GM19043 (cell line): ENCODE data around the gene CHP2.
"Not testable (repeated sequence)": the region's sequence is repeated elsewhere in the genome, so short reads cannot be mapped to it uniquely, and the experiment has no call there.

Experiments used
- ATAC-seq: cut with Tn5 transposase; IDR thresholded peaks from one replicate; pipeline ENCODE4 v1.9.1; 2021; ENCODE audit warnings: low read depth; ENCODE audit not compliant: unreplicated experiment

Gene CHP2

GRCh38 chr16:23742766-23743165 is 12.1 kb upstream of the CHP2 start:
- ATAC-seq: no peak

GRCh38 chr16:23745263-23745662 is 9.6 kb upstream of the CHP2 start:
- ATAC-seq: no peak

GRCh38 chr16:23748630-23749029 is 6.2 kb upstream of the CHP2 start:
- ATAC-seq: no peak

GRCh38 chr16:23751053-23751452 is 3.8 kb upstream of the CHP2 start:
- not testable (repeated sequence) for ATAC-seq

DNA sequence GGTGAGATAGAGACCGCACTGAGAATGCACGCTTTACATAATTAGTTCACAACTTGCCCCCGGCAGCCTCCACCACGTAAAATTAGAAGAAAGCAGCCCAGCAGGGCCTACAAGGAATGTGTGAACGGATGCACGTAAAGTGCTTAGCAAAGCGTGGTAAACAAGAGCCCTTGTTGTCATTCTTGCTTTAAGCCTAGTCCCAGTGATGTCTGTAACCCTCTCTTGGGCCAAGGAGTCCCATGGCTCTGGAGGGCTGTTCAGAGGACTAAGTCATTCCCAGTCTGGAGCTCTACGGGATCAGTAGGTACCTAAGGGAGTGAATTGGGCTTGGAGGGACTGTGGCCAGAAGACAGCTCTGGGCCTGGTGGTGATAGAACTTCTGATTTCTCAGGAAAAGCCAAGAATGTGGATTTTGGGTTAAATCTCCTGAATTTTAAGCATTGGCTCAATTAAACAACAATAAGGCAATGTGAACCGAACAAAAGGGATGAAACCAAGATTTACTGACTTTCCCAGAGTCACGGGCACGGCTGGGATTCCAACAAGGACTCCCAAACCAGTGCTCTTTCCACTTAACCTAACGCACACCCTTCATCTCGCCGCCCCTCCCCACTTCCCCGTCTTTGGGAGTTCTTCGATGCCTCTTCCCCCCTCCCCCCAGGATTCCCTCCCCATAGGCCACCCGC is 775 bp upstream of the CHP2 start:
- ATAC-seq: no peak

DNA sequence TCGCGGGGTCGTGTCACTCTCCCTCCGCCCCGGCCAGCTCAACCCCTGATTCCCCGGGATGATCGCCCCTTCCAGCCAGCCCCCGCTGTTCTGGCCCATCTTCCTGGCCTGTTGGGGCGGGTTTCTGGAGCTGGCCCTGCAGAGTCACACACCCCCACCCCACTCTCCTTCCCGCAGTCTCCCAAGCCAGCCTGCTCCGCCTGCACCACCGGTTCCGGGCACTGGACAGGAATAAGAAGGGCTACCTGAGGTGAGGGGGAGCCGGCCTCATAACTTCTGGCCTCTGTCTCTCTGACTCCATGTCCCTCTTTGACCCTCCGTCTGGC is 621 bp downstream of the CHP2 start:
- ATAC-seq: no peak

DNA sequence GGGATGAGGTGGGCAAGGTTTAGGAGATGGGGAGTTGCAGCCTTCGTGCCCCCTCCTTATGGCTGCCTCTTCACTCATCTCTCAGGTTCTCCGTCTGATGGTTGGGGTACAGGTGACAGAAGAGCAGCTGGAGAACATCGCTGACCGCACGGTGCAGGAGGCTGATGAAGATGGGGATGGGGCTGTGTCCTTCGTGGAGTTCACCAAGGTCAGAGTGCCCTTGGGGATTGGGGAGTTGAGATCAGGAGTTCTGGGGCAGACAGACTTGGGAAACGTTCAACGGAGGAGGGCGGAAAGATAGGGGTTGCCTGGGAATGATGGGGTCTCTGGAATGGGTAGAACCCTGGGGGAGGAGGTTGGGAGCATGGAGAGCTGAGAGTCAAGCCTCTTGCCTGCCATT is 2.3 kb downstream of the CHP2 start:
- no peak for ATAC-seq

DNA sequence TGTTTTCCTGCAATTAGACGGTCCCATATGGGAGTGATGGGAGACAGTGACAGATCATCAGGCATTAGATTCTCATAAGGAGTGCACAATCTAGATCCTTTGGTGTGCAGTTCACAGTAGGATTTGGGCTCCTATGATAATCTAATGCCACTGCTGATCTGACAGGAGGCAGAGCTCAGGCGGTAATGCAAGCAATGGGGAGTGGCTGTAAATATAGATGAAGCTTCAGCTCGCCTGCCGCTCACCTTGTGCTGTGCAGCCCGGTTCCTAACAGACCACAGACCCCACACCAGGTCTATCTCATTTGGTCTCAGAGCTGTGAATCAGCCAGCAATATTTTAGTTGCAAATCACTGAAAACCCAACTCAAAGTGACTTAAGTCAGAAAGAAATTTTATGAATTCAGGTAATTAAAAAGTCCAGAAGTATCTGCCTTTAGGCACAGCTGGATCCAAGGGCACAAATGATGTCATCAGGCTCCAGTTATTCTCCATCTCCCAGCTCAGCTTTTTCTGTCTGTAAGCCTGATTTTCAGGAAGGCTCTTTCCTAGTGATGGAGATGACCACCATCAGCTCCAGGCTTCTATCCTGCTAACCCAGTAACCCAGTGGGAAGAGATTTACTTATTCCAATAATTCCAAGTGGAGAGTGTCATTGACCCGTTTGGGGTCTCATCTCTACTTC is 3.3 kb downstream of the CHP2 start:
- no peak for ATAC-seq

DNA sequence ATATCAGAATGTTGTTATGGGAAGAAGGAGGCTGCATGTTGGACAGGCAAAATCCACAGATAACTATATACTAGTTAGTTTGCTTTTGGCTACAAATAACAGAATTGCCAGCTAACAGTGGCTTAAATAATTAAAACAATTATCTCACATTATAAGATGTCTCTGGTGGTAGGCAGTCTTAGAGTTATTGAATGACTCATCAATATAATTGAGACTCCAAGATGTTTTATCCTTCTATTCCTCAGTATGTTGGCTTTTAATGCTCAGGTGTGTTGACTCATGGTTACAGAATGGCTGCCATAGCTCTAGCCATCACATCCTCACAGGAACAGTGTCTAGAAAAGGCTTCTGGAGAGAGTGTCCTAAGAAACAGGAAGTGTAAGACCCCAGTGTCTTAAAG is 11.1 kb downstream of the CHP2 start:
- ATAC-seq: no peak

DNA sequence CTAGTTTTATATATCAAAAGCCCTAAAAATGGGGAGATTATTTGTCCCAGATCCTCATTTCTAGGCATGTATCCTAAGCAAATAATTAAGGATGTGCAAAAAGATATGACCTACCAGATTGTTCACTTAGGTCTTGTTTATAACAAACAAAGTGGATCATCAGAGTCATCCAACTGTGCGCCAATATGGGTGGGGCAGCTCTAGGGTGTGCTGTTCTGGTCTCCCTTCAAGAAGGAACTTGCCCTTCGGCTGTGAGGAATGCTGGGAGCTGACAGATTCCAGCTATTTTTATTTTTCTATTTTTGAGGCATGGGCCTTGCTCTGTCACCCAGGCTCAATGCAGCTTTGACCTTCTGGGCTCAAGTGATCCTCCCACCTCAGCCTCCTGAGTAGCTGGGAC is 13.8 kb downstream of the CHP2 start:
- ATAC-seq: no peak

GRCh38 chr16:23771027-23771426 is 16.2 kb downstream of the CHP2 start:
- ATAC-seq: no peak

DNA sequence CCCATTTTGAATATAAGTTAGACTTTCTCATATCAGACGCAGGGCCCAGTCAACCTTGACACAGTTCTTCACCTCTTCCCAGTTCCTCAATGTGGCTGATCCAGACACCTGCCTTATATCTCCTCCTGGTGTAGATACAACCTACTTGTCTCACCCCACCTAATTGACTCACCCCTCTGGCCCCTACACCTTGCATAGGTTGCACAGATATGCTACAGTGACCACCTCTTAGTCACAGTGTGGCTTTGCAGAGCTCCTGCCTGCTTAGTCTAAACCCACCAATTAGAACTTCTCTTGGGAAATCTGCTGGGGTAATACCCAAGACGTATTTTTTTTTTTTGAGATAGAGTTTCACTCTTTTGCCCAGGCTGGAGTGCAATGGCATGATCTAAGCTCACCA is 16.8 kb downstream of the CHP2 start:
- no peak for ATAC-seq

GRCh38 chr16:23773339-23773738 is 18.5 kb downstream of the CHP2 start:
- ATAC-seq: no peak

DNA sequence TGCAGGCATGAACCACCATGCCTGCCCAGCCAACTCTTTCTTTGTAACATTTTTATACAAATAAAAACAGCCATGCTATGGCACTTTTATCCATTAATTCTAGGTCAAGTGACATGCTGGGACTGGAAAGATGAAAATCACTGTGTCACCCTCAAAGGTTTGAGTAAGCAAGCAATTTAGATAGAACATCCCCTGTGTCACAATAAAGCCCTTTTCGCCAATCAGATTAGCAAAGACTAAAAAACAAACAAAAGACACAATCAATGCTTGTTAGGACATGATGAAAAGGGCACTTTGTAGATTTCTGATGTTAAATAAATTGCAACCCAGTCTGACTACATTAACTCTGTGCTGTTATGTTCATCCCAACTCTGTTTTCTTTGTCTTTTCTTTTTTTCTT is 26.4 kb downstream of the CHP2 start:
- ATAC-seq: no peak

DNA sequence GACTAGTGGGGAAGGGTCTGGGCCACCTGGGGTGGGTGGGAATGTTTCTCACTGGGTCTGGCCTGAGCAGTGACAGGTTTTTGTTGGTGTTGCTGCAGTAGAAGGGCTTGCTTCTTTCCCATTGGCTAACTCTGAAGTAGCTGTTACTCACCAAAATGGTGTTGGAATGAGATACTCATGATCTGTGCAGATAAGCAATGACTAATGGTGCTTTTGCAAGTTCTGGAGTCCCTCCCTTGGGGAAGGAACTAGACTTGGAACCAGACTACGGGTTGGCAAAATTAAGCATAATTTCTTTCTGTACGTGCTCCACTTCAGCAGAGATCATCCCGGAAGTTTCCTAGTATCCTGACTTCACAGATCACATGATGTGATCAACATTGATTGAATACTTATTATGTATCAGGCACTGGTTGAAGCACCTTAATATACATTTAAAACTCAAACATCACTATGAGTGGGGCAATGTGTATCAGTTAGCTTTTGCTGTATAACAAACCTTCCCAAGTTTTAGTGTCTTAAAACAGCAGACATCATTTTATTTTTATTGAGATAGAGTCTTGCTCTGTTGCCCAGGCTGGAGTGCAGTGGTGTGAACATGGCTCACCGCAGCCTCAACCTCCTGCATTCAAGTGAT is 30.1 kb downstream of the CHP2 start:
- no peak for ATAC-seq

DNA sequence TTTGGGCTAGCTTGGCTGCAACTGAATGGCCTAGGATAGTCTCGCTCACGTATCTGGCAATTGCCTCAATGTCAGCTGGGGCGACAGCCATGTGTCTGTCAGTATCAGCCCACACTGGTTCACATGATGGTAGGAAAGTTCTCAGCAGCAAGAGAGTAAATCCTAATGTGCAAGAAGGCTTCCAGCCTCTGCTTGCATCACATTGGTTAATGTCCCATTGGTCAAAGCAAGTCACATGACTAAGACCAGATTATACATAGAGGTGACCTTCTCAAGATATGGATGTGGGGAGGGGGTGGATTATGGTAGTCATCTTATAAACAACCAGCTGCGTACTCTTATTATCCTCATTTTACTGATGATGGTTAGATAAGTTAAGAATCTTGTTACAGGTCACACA is 31.0 kb downstream of the CHP2 start:
- no peak for ATAC-seq

DNA sequence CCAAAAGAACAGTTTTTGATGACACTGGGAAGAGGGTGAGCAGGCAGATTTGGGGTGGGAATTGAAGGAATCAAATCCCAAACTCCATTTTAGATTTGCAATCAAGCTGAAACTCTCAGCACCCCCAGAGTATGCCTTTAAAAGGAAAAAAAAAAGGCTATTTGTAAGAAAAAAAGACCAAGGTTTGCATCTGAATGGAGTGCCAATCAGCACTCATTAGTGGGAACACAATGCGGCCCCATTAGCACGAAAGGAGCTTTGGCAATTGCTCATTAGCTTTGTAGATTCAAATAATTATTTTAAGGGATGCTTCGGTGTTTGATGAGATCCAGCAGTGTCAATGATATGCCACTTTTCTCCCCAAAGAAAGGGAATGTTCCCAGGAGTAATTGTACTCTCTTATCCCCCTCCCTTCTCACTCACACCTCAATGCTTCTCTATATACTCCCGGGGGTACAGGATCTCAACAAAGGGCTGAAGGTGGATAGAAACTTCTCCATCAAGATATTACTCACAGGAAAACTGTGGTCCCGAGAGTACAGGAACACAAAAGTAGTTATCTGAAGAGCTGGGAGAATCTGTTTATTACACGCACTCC is 32.2 kb downstream of the CHP2 start:
- ATAC-seq: no peak

DNA sequence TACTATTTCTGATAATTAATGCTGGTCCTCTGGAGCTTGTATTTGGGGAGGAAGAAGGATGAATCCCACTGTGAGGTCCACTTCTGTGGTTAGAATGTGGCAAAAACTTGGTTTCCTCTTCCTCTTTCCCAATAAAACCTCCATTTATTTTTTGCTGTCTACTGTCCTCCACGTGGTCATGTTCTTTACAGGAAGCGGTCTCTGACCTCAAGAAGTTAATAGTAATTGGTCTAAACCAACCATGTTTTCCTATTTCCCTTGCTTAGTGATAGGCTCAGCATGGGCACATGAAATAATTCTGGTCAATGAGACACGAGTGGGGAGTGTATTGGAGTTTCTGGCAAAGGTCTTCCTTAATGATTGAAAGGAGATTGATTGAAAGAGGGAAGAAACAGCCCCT is 33.9 kb downstream of the CHP2 start:
- no peak for ATAC-seq

GRCh38 chr16:23795378-23795777 is 40.6 kb downstream of the CHP2 start:
- no peak for ATAC-seq

DNA sequence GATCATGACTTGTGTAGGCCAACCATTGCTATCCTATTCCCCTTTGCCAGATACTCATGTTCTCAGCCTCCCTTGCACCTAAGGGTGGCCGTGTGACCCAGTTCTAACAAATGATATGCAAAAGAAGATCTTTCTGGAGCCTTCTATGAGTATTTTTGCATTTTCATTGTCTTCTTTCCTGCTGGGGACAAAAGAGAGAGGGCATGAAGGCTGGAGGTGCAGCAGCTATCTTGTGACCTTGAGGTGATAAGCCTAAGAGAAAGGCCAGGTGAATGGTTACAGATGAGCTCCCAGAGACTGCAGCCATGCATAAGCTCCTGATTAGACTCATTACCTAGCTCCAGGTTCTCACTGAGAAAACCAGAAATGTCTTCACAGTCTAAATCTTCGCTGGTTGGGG is 42.1 kb downstream of the CHP2 start:
- no peak for ATAC-seq

- no peak for ATAC-seq
Observed at GRCh38 chr16:23801378-23801777, 46.6 kb downstream of the CHP2 start.

DNA sequence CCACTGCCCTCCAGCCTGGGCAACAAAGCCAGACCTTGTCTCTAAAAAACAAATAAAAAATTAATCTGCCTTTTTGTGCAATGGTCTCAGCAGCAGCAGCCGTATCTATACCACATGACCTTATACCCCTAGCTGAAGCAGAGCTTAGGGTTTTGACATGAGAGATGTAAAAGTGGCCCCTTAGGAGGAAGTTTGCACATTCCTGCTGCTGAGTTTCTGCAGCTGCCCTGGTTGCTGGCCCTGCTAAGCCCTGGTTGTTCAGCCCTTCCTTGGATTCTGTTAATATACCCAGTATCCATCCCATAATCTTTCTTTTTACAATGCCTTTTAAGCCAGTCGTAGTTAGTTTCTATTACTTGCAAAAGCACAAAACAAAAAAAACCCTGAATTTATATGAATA is 48.0 kb downstream of the CHP2 start:
- no peak for ATAC-seq
